ENCODE results near the gene ADAMTS17. TPM values are rescaled to one million over a fixed set of nuclear protein-coding genes. Genes with fewer than 3 reads are reported as not detected.

The ADAMTS17 gene
- total and polyA plus RNA-seq, 9 of the 15 experiments (the other 6 are each of a cell fraction or from before 2014, with no cell fraction given): 0.01 to 0.14 (median 0.07) TPM; not detected in 6

GRCh38 chr15:99974246-99974645 lies 367.5 kb downstream of the ADAMTS17 start (continued):
- no peak for TF ChIP-seq FOXA1 (IDR thresholded peaks at IDR 0.05; ENCODE audit: borderline replicate concordance)
- no peak for TF ChIP-seq TSHZ1 (CRISPR knock-in tag; IDR thresholded peaks at IDR 0.05)

DNA sequence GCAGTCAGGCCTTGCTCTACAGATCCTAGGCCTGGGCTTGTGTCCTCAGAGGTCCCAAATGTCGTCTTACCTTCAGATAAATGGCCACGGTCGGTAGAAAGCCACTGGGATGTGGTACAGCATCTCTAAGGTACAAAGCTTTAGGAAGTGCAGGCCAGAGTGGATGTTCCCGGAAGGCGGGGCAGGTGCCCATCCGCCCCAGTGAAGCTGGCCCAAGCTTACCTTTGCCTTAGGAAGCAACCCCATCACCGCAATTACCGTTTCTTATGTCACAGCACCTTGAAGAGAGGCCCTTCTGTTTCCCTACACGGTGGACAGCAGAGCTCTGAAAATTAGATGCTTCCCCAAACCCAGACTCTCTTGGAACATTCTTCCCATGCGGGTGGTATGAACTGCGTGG lies 368.4 kb downstream of the ADAMTS17 start:
- no peak for DNase-seq (ENCODE audit: extremely low read depth in 1 of 4, low spot score in 3 of 4)
- no peaks in the 10 kb centered on the region for H3K9me3 ChIP-seq (replicated peaks; ENCODE audit: control insufficient read depth, insufficient read depth, low read depth, low read length)
- no peak overlapping the region for H3K9ac ChIP-seq (ENCODE audit: insufficient read depth in 1 of 2, low read depth in 2 of 2, low read length in 2 of 2)
- CTCF ChIA-PET (ENCODE audit: low intra/inter-chr PET ratio): no interaction called here
- H3K4me3 ChIP-seq: no peak overlapping the region
- no peak overlapping the region for H3K27ac ChIP-seq (ENCODE audit: extremely low read depth, low read depth, low read length)
- in situ Hi-C loops (cut with MboI): no loop called here
- BruUV-seq (replicated peaks): no TSS peak
- H2AFZ ChIP-seq (ENCODE audit: low read depth, low read length): no peak overlapping the region
- WGBS (ENCODE audit: insufficient coverage, low coverage, missing lambda C conversion rate): 0% methylated on average over 11 of the region's 11 CpGs
- POLR2A ChIA-PET: no interaction called here
- H4K20me1 ChIP-seq (replicated peaks; ENCODE audit: control insufficient read depth, insufficient read depth, low read length): no peaks in the 10 kb centered on the region; the same call in 1 of the 2 replicates
- intact Hi-C loops (cut with micrococcal nuclease): no loop called here
- H3K36me3 ChIP-seq (ENCODE audit: control insufficient read depth, insufficient read depth, low read length): no peaks in the 10 kb centered on the region
- no peaks in the 10 kb centered on the region for H3K9me1 ChIP-seq (ENCODE audit: control insufficient read depth, insufficient read depth, low read length)
- ATAC-seq: no peak
- H3K4me1 ChIP-seq (replicated peaks in 1 of 2; ENCODE audit: control insufficient read depth in 2 of 2, insufficient read depth in 2 of 2, low read length in 2 of 2): peaks cover 0 to 3% of the 10 kb centered on the region in 2 experiments; a peak in 1 of 5 replicates
- peaks cover 18 to 55% of the 10 kb centered on the region in 2 experiments; a peak in 3 of 5 replicates for H3K27me3 ChIP-seq (ENCODE audit: control insufficient read depth in 2 of 2, insufficient read depth in 2 of 2, low read length in 2 of 2)
- H3K79me2 ChIP-seq (ENCODE audit: control insufficient read depth, insufficient read depth, low read length): no peaks in the 10 kb centered on the region
- H3K4me2 ChIP-seq (ENCODE audit: insufficient read depth, low read length): no peak overlapping the region
- FAIRE-seq: no peak
- no peak for TF ChIP-seq TFAM (CRISPR knock-in tag; conservative IDR thresholded peaks at IDR 0.05)
- TF ChIP-seq HCFC1 (IDR thresholded peaks at IDR 0.05; ENCODE audit: low read depth, low read length): no peak
- TF ChIP-seq, protein P1, sequence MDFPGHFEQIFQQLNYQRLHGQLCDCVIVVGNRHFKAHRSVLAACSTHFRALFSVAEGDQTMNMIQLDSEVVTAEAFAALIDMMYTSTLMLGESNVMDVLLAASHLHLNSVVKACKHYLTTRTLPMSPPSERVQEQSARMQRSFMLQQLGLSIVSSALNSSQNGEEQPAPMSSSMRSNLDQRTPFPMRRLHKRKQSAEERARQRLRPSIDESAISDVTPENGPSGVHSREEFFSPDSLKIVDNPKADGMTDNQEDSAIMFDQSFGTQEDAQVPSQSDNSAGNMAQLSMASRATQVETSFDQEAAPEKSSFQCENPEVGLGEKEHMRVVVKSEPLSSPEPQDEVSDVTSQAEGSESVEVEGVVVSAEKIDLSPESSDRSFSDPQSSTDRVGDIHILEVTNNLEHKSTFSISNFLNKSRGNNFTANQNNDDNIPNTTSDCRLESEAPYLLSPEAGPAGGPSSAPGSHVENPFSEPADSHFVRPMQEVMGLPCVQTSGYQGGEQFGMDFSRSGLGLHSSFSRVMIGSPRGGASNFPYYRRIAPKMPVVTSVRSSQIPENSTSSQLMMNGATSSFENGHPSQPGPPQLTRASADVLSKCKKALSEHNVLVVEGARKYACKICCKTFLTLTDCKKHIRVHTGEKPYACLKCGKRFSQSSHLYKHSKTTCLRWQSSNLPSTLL (IDR thresholded peaks at IDR 0.05): no peak
- TF ChIP-seq MCM2 (IDR thresholded peaks at IDR 0.05; ENCODE audit: low read depth): no peak
- no peak for TF ChIP-seq ZNF699 (CRISPR knock-in tag; IDR thresholded peaks at IDR 0.05; ENCODE audit: insufficient replicate concordance)
- no peak for TF ChIP-seq SIN3B (IDR thresholded peaks at IDR 0.05; ENCODE audit: low read depth)
- TF ChIP-seq TCFL5 (CRISPR knock-in tag; conservative IDR thresholded peaks at IDR 0.05): no peak
- TF ChIP-seq ZFP30 (CRISPR knock-in tag; IDR thresholded peaks at IDR 0.05; ENCODE audit: borderline replicate concordance): no peak
- no peak for TF ChIP-seq PCBP2 (IDR thresholded peaks at IDR 0.05; ENCODE audit: low read depth, low read length, poor library complexity, severe bottlenecking)
- TF ChIP-seq, protein P2, sequence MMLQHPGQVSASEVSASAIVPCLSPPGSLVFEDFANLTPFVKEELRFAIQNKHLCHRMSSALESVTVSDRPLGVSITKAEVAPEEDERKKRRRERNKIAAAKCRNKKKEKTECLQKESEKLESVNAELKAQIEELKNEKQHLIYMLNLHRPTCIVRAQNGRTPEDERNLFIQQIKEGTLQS (IDR thresholded peaks at IDR 0.05): no peak
- TF ChIP-seq, protein P2 (CRISPR knock-in tag; conservative IDR thresholded peaks at IDR 0.05): no peak
- no peak for TF ChIP-seq RBM14 (IDR thresholded peaks at IDR 0.05; ENCODE audit: borderline replicate concordance, insufficient read depth, low read depth, low read length)
- no peak for TF ChIP-seq NRF1 (conservative IDR thresholded peaks at IDR 0.05 in 1 of 2, IDR thresholded peaks at IDR 0.05 in 1 of 2)
